GM12872 (cell line): ENCODE results near the gene CDK19.

ENCODE experiments used
- CTCF ChIP-seq: IDR thresholded peaks from 3 replicates; pipeline ENCODE4 v1.5.1; 2011; ENCODE audit warnings: low read depth, mild to moderate bottlenecking, low read length, moderate library complexity; ENCODE audit not compliant: insufficient read depth

Gene CDK19

GRCh38 chr6:110768057-110768456 is 47.2 kb downstream of the CDK19 start:
- TF ChIP-seq CTCF = no peak

- no peak for TF ChIP-seq CTCF
Observed at GRCh38 chr6:110761371-110761770, 53.9 kb downstream of the CDK19 start.

- no peak for TF ChIP-seq CTCF
Observed at GRCh38 chr6:110760589-110760988, 54.7 kb downstream of the CDK19 start.

- no peak for TF ChIP-seq CTCF
Observed at GRCh38 chr6:110757926-110758325, 57.3 kb downstream of the CDK19 start.

GRCh38 chr6:110756817-110757216 is 58.5 kb downstream of the CDK19 start:
- no peak for TF ChIP-seq CTCF

- no peak for TF ChIP-seq CTCF
Observed at GRCh38 chr6:110755411-110755834, 59.8 kb downstream of the CDK19 start.

GRCh38 chr6:110748453-110748852 is 66.8 kb downstream of the CDK19 start:
- no peak for TF ChIP-seq CTCF

- no peak for TF ChIP-seq CTCF
Observed at GRCh38 chr6:110746680-110747079, 68.6 kb downstream of the CDK19 start.
